Measurements from ENCODE around the gene ARID1B. TPM values are rescaled to one million over a fixed set of nuclear protein-coding genes. Genes with fewer than 3 reads are reported as not detected.
A peak's percentile ranks its signal among the peaks of the same experiment; 100 is the strongest.

ARID1B gene
- total and polyA plus RNA-seq, 7 donors, result 8.1 to 61.1 (median 53.1) TPM

- H3K27me3 ChIP-seq (ENCODE audit: insufficient read depth in 3 of 3, low read length in 2 of 3), result no peaks in the 10 kb centered on the region
- DNase-seq (peak; percentile 49 to 58), ATAC-seq (peak; percentile 82 to 89 (median 86))
- H3K4me1 ChIP-seq, result peaks cover 26% of the 10 kb centered on the region
- intact Hi-C loops (cut with DNase I), result no loop called here
- H3K36me3 ChIP-seq (ENCODE audit: insufficient read depth in 1 of 2, low read depth in 1 of 2), result peaks cover 0 to 63% of the 10 kb centered on the region in 2 donors
- peak overlapping the region; percentile 77 for H3K27ac ChIP-seq
- no peaks in the 10 kb centered on the region for H3K9me3 ChIP-seq
- H3K4me3 ChIP-seq, result peak overlapping the region; percentile 28
- WGBS, 3 donors, result 35 to 53% (median 38%) methylated on average over 15 of the region's 15 CpGs
- no peak for TF ChIP-seq CTCF (IDR thresholded peaks at IDR 0.05)
These were observed 421.5 kb downstream of the ARID1B start for GRCh38 chr6:157198425-157199279.

- no peak for TF ChIP-seq CTCF (IDR thresholded peaks at IDR 0.05)
- Histone ChIP-seq H3K9me3 (no peaks in the 10 kb centered on the region), H3K36me3 (ENCODE audit: insufficient read depth in 1 of 2, low read depth in 1 of 2) (peaks cover 0 to 77% of the 10 kb centered on the region in 2 donors), H3K27ac (no peak overlapping the region), H3K4me1 (peaks cover 16% of the 10 kb centered on the region), H3K4me3 (no peak overlapping the region), H3K27me3 (ENCODE audit: insufficient read depth in 3 of 3, low read length in 2 of 3) (no peaks in the 10 kb centered on the region)
- intact Hi-C loops (cut with DNase I), result no loop called here
- ATAC-seq (no peak), DNase-seq (no peak)
- 89 to 92% (median 90%) methylated on average over 10 of the region's 10 CpGs for WGBS, 3 donors
These were observed 422.9 kb downstream of the ARID1B start for GRCh38 chr6:157200117-157200516.

GRCh38 chr6:157200611-157201010 is 423.4 kb downstream of the ARID1B start:
- Histone ChIP-seq H3K4me1 (peaks cover 16% of the 10 kb centered on the region), H3K9me3 (no peaks in the 10 kb centered on the region), H3K27ac (no peak overlapping the region), H3K4me3 (no peak overlapping the region), H3K27me3 (ENCODE audit: insufficient read depth in 3 of 3, low read length in 2 of 3) (no peaks in the 10 kb centered on the region), H3K36me3 (ENCODE audit: insufficient read depth in 1 of 2, low read depth in 1 of 2) (peaks cover 0 to 79% of the 10 kb centered on the region in 2 donors)
- intact Hi-C loops (cut with DNase I), result no loop called here
- WGBS, 3 donors, result 91 to 95% (median 93%) methylated on average over 17 of the region's 17 CpGs
- TF ChIP-seq CTCF (IDR thresholded peaks at IDR 0.05), result no peak
- DNase-seq (no peak), ATAC-seq (no peak)

GRCh38 chr6:157201083-157201482 is 423.9 kb downstream of the ARID1B start:
- ATAC-seq (no peak), DNase-seq (no peak)
- Histone ChIP-seq H3K27me3 (ENCODE audit: insufficient read depth in 3 of 3, low read length in 2 of 3) (no peaks in the 10 kb centered on the region), H3K4me1 (peaks cover 16% of the 10 kb centered on the region), H3K4me3 (no peak overlapping the region), H3K27ac (no peak overlapping the region), H3K9me3 (no peaks in the 10 kb centered on the region), H3K36me3 (ENCODE audit: insufficient read depth in 1 of 2, low read depth in 1 of 2) (peaks cover 0 to 77% of the 10 kb centered on the region in 2 donors)
- intact Hi-C loops (cut with DNase I), result no loop called here
- no peak for TF ChIP-seq CTCF (IDR thresholded peaks at IDR 0.05)
- WGBS, 3 donors, result 92 to 95% (median 95%) methylated on average over 17 of the region's 17 CpGs
